HEK293T (cell line): ENCODE data around the gene OR4D9.
"Not testable (repeated sequence)": the region's sequence is repeated elsewhere in the genome, so short reads cannot be mapped to it uniquely, and the experiment has no call there.

Experiments
- CTCF ChIA-PET: fragments of 350-600 bp; formaldehyde crosslinking; extraction: SDS; loops from one replicate; lab custom pipeline; 2021; ENCODE audit warnings: antibody characterized with exemption, inconsistent platforms; lab: Yijun Ruan, JAX
- POLR2A ChIA-PET: fragments of 350-600 bp; formaldehyde crosslinking; extraction: SDS; loops from one replicate; lab custom pipeline; 2020; ENCODE audit warnings: antibody characterized with exemption, inconsistent platforms; lab: Yijun Ruan, JAX
- DNase-seq: peaks from one replicate; pipeline ENCODE4 v3.0.0; 2012; ENCODE audit warnings: mixed read lengths; ENCODE audit errors: extremely low spot score
- ARNT ChIP-seq: fragments of 450-650 bp; IDR thresholded peaks from 2 replicates; pipeline ENCODE4 v1.6.1; 2017; ENCODE audit warnings: mild to moderate bottlenecking
- BHLHE40 ChIP-seq: fragments of 450-650 bp; IDR thresholded peaks from 2 replicates; pipeline ENCODE4 v1.6.1; 2016; ENCODE audit warnings: mild to moderate bottlenecking, moderate library complexity, borderline replicate concordance
- CTBP1 ChIP-seq: fragments of 450-650 bp; IDR thresholded peaks from 2 replicates; pipeline ENCODE4 v1.6.1; 2016; ENCODE audit warnings: borderline replicate concordance
- ELF4 ChIP-seq: fragments of 450-650 bp; IDR thresholded peaks from 2 replicates; pipeline ENCODE4 v1.6.1; 2017; ENCODE audit warnings: antibody characterized with exemption
- FOXA1 ChIP-seq: fragments of 450-650 bp; IDR thresholded peaks from 2 replicates; pipeline ENCODE4 v1.6.1; 2016; ENCODE audit warnings: mild to moderate bottlenecking
- FOXK2 ChIP-seq: fragments of 450-650 bp; IDR thresholded peaks from 2 replicates; pipeline ENCODE4 v1.6.1; 2016; ENCODE audit warnings: mild to moderate bottlenecking
- FOXM1 ChIP-seq: fragments of 450-650 bp; IDR thresholded peaks from 2 replicates; pipeline ENCODE4 v1.6.1; 2017; ENCODE audit warnings: mild to moderate bottlenecking, borderline replicate concordance
- HDGF ChIP-seq: fragments of 450-650 bp; IDR thresholded peaks from 2 replicates; pipeline ENCODE4 v1.6.1; 2017; ENCODE audit warnings: antibody characterized with exemption, borderline replicate concordance
- L3MBTL2 ChIP-seq: fragments of 450-650 bp; conservative IDR thresholded peaks from 2 replicates; pipeline ENCODE4 v1.6.1; 2016; ENCODE audit warnings: mild to moderate bottlenecking
- LEF1 ChIP-seq: fragments of 450-650 bp; IDR thresholded peaks from 2 replicates; pipeline ENCODE4 v1.6.1; 2017; ENCODE audit warnings: mild to moderate bottlenecking, borderline replicate concordance
- NFRKB ChIP-seq: fragments of 450-650 bp; IDR thresholded peaks from 2 replicates; pipeline ENCODE4 v1.6.1; 2016; ENCODE audit warnings: mild to moderate bottlenecking, moderate library complexity
- PKNOX1 ChIP-seq: fragments of 450-650 bp; IDR thresholded peaks from 2 replicates; pipeline ENCODE4 v1.6.1; 2016
- SP1 ChIP-seq: fragments of 450-650 bp; IDR thresholded peaks from 2 replicates; pipeline ENCODE4 v1.6.1; 2017
- SUZ12 ChIP-seq: fragments of 450-650 bp; IDR thresholded peaks from 2 replicates; pipeline ENCODE4 v1.6.1; 2016; ENCODE audit warnings: mild to moderate bottlenecking
- TARDBP ChIP-seq: fragments of 450-650 bp; IDR thresholded peaks from 2 replicates; pipeline ENCODE4 v1.6.1; 2016
- ZNF384 ChIP-seq: fragments of 450-650 bp; IDR thresholded peaks from 2 replicates; pipeline ENCODE4 v1.6.1; 2016

The OR4D9 gene

GRCh38 chr11:59532620-59533019, 21.3 kb downstream of the OR4D9 start:
- TF ChIP-seq HDGF = no peak
- ChIA-PET CTCF (no interaction called here), POLR2A (no interaction called here)
- DNase-seq = no peak

- CTCF ChIA-PET = no interaction called here
Measured at GRCh38 chr11:59534676-59535075, 23.3 kb downstream of the OR4D9 start.

GRCh38 chr11:59542142-59542810, 30.9 kb downstream of the OR4D9 start:
- ChIA-PET CTCF (no interaction called here), POLR2A (no interaction called here)
- TF ChIP-seq FOXM1 (no peak), SP1 (no peak), BHLHE40 (no peak), FOXA1 (no peak), ARNT (no peak), PKNOX1 (no peak), HDGF (no peak), LEF1 (no peak), L3MBTL2 (no peak), FOXK2 (no peak)
- no peak for DNase-seq

More at GRCh38 chr11:59534676-59535075, 23.3 kb downstream of the OR4D9 start:
- DNase-seq = no peak
- TF ChIP-seq SP1 = no peak
- no peak for TF ChIP-seq FOXA1
- TF ChIP-seq ELF4 = no peak
- TF ChIP-seq FOXK2 = no peak
- no peak for TF ChIP-seq L3MBTL2
- POLR2A ChIA-PET = no interaction called here

GRCh38 chr11:59543713-59544112, 32.4 kb downstream of the OR4D9 start:
- POLR2A ChIA-PET, DNase-seq, CTCF ChIA-PET: not testable (repeated sequence)

GRCh38 chr11:59544869-59545178, 33.5 kb downstream of the OR4D9 start:
- DNase-seq = no peak
- POLR2A ChIA-PET = no interaction called here
- CTCF ChIA-PET = no interaction called here
- no peak for TF ChIP-seq BHLHE40
- TF ChIP-seq ZNF384 = no peak
- TF ChIP-seq FOXK2 = no peak
- no peak for TF ChIP-seq FOXA1
- TF ChIP-seq FOXM1 = no peak
- TF ChIP-seq HDGF = no peak
- TF ChIP-seq SUZ12 = no peak
- TF ChIP-seq PKNOX1 = no peak
- TF ChIP-seq NFRKB = no peak
- no peak for TF ChIP-seq ELF4
- no peak for TF ChIP-seq ARNT
- no peak for TF ChIP-seq LEF1
- no peak for TF ChIP-seq SP1
- no peak for TF ChIP-seq TARDBP
- TF ChIP-seq CTBP1 = no peak
- TF ChIP-seq L3MBTL2 = no peak

GRCh38 chr11:59545179-59546020, 34.1 kb downstream of the OR4D9 start:
- ChIA-PET CTCF (no interaction called here), POLR2A (no interaction called here)
- TF ChIP-seq ARNT (no peak), SP1 (no peak), HDGF (no peak), SUZ12 (no peak), BHLHE40 (no peak), ZNF384 (no peak), FOXM1 (no peak), L3MBTL2 (no peak), ELF4 (no peak), TARDBP (no peak), FOXA1 (no peak), FOXK2 (no peak), NFRKB (no peak), CTBP1 (no peak), PKNOX1 (no peak), LEF1 (no peak)
- DNase-seq = no peak

- DNase-seq, CTCF ChIA-PET: not testable (repeated sequence)
- POLR2A ChIA-PET = interaction anchor here (2.4 kb wide), 1 partner anchor 13 kb away, joined by 9 read pairs; no protein-coding TSS in a partner anchor
Measured at GRCh38 chr11:59547605-59548308, 36.4 kb downstream of the OR4D9 start.
